ENCODE results near the gene AOAH.

AOAH gene

GRCh38 chr7:36735172-36735571 is 10.9 kb upstream of the AOAH start:
- Histone ChIP-seq H3K9me2 (replicated peaks; ENCODE audit: control insufficient read depth, low read length) (no peaks in the 10 kb centered on the region), H3K36me3 (ENCODE audit: control insufficient read depth, low read length) (no peaks in the 10 kb centered on the region), H3K27ac (ENCODE audit: low read depth, low read length) (no peak overlapping the region), H4K20me1 (ENCODE audit: control insufficient read depth, insufficient read depth, low read depth, low read length) (no peaks in the 10 kb centered on the region; the same call in 1 of the 2 replicates), H3K4me1 (ENCODE audit: control insufficient read depth, low read length) (peaks cover 3% of the 10 kb centered on the region; the same call in 1 of the 2 replicates), H3K9me3 (ENCODE audit: control insufficient read depth, insufficient read depth, low read length) (no peaks in the 10 kb centered on the region), H3K4me2 (ENCODE audit: low read length) (no peak overlapping the region), H3K79me2 (ENCODE audit: control insufficient read depth, low read length) (no peaks in the 10 kb centered on the region), H3K27me3 (ENCODE audit: control insufficient read depth, low read length) (no peaks in the 10 kb centered on the region), H3K4me3 (ENCODE audit: low read length) (no peak overlapping the region), H3F3A (ENCODE audit: control insufficient read depth, insufficient read depth) (no peaks in the 10 kb centered on the region)
- TF ChIP-seq, protein P1, sequence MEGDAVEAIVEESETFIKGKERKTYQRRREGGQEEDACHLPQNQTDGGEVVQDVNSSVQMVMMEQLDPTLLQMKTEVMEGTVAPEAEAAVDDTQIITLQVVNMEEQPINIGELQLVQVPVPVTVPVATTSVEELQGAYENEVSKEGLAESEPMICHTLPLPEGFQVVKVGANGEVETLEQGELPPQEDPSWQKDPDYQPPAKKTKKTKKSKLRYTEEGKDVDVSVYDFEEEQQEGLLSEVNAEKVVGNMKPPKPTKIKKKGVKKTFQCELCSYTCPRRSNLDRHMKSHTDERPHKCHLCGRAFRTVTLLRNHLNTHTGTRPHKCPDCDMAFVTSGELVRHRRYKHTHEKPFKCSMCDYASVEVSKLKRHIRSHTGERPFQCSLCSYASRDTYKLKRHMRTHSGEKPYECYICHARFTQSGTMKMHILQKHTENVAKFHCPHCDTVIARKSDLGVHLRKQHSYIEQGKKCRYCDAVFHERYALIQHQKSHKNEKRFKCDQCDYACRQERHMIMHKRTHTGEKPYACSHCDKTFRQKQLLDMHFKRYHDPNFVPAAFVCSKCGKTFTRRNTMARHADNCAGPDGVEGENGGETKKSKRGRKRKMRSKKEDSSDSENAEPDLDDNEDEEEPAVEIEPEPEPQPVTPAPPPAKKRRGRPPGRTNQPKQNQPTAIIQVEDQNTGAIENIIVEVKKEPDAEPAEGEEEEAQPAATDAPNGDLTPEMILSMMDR (IDR thresholded peaks at IDR 0.05; ENCODE audit: low read depth, low read length, poor library complexity, severe bottlenecking), result no peak
- no peak for TF ChIP-seq EZH2phosphoT487 (IDR thresholded peaks at IDR 0.05; ENCODE audit: borderline replicate concordance, low read length)

- no peaks in the 10 kb centered on the region for H3K79me2 ChIP-seq (ENCODE audit: control insufficient read depth, low read length)
- no peak overlapping the region for H3K4me3 ChIP-seq (ENCODE audit: low read length)
- H3K27ac ChIP-seq (ENCODE audit: low read depth, low read length), result no peak overlapping the region
- H3K4me2 ChIP-seq (ENCODE audit: low read length), result no peak overlapping the region
- TF ChIP-seq EZH2phosphoT487 (IDR thresholded peaks at IDR 0.05; ENCODE audit: borderline replicate concordance, low read length), result no peak
- TF ChIP-seq, protein P1 (IDR thresholded peaks at IDR 0.05; ENCODE audit: low read depth, low read length, poor library complexity, severe bottlenecking), result no peak
- H3K27me3 ChIP-seq (ENCODE audit: control insufficient read depth, low read length), result no peaks in the 10 kb centered on the region
- no peaks in the 10 kb centered on the region for H3K36me3 ChIP-seq (ENCODE audit: control insufficient read depth, low read length)
- no peaks in the 10 kb centered on the region for H3K9me3 ChIP-seq (ENCODE audit: control insufficient read depth, insufficient read depth, low read length)
- H3K4me1 ChIP-seq (ENCODE audit: control insufficient read depth, low read length), result peaks cover 3% of the 10 kb centered on the region; the same call in 1 of the 2 replicates
- H4K20me1 ChIP-seq (ENCODE audit: control insufficient read depth, insufficient read depth, low read depth, low read length), result no peaks in the 10 kb centered on the region; the same call in 1 of the 2 replicates
- no peaks in the 10 kb centered on the region for H3F3A ChIP-seq (ENCODE audit: control insufficient read depth, insufficient read depth)
- H3K9me2 ChIP-seq (replicated peaks; ENCODE audit: control insufficient read depth, low read length), result no peaks in the 10 kb centered on the region
Measured at GRCh38 chr7:36734731-36735130, 10.4 kb upstream of the AOAH start.

DNA sequence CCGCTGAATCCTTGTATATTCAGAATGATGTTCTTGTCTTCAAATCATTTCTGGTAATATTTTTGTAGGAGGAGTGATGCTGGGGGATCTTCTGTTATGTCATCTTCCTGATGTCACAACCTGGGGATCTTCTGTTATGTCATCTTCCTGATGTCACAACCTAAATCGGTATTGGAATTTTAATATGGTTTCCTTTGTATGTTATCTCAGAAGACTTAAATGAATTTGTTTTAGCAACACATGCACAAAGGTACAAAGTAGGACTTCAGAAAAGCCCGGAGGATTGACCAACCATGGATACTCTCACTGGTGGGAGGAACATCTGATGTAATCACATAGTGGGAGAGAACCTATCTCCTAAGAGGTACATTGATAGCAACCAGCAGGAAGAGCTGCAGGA is 9.1 kb upstream of the AOAH start:
- H3K4me3 ChIP-seq (ENCODE audit: low read length), result no peak overlapping the region
- H3K4me2 ChIP-seq (ENCODE audit: low read length), result no peak overlapping the region
- H3K27ac ChIP-seq (ENCODE audit: low read depth, low read length), result no peak overlapping the region
- H3K36me3 ChIP-seq (ENCODE audit: control insufficient read depth, low read length), result no peaks in the 10 kb centered on the region
- TF ChIP-seq EZH2phosphoT487 (IDR thresholded peaks at IDR 0.05; ENCODE audit: borderline replicate concordance, low read length), result no peak
- TF ChIP-seq, protein P1 (IDR thresholded peaks at IDR 0.05; ENCODE audit: low read depth, low read length, poor library complexity, severe bottlenecking), result no peak
- H4K20me1 ChIP-seq (ENCODE audit: control insufficient read depth, insufficient read depth, low read depth, low read length), result no peaks in the 10 kb centered on the region; the same call in 1 of the 2 replicates
- peaks cover 3% of the 10 kb centered on the region; the same call in 1 of the 2 replicates for H3K4me1 ChIP-seq (ENCODE audit: control insufficient read depth, low read length)
- no peaks in the 10 kb centered on the region for H3K9me2 ChIP-seq (replicated peaks; ENCODE audit: control insufficient read depth, low read length)
- H3K79me2 ChIP-seq (ENCODE audit: control insufficient read depth, low read length), result no peaks in the 10 kb centered on the region
- H3F3A ChIP-seq (ENCODE audit: control insufficient read depth, insufficient read depth), result no peaks in the 10 kb centered on the region
- no peaks in the 10 kb centered on the region for H3K27me3 ChIP-seq (ENCODE audit: control insufficient read depth, low read length)
- H3K9me3 ChIP-seq (ENCODE audit: control insufficient read depth, insufficient read depth, low read length), result no peaks in the 10 kb centered on the region

All from DOHH2 (cell line).